Right lobe of liver (tissue), 6 donors: ENCODE data around the gene LHFPL6. TPM values are rescaled to one million over a fixed set of nuclear protein-coding genes. Genes with fewer than 3 reads are reported as not detected.

Source experiments
- ATAC-seq, 4 donors: fragments of 200-7000 bp; cut with Tn5 transposase; one replicate each; pipeline ENCODE4 v1.9.1; 2020; ENCODE audit warnings: mild to moderate bottlenecking in 4 of 4, moderate library complexity in 4 of 4
- DNase-seq, 3 donors: peaks; one replicate each; pipeline ENCODE4 v3.0.0-alpha.2; 2020
- H3K27ac ChIP-seq, 3 donors: fragments of 200-600 bp; one replicate each; pipeline ENCODE4 v1.8.0; 2022
- H3K27me3 ChIP-seq, 2 donors: fragments of 200-600 bp; one replicate each; pipeline ENCODE4 v1.8.0; 2022
- H3K36me3 ChIP-seq, 4 donors: fragments of 200-600 bp; sonication (generic) in 1 of 4; one replicate each; pipeline versions ENCODE4 v1.5.1 to v1.8.0; 2017 to 2022; ENCODE audit warnings: control low read depth in 1 of 4
- H3K4me1 ChIP-seq, 4 donors: fragments of 200-600 bp; sonication (generic) in 1 of 4; one replicate each; pipeline versions ENCODE4 v1.5.1 to v1.8.0; 2017 to 2022; ENCODE audit warnings: control low read depth in 1 of 4
- H3K4me3 ChIP-seq, 3 donors: fragments of 200-600 bp; one replicate each; pipeline ENCODE4 v1.8.0; 2022
- H3K9me3 ChIP-seq, 4 donors: fragments of 200-600 bp; sonication (generic) in 1 of 4; one replicate each; pipeline versions ENCODE4 v1.5.1 to v1.8.0; 2017 to 2022; ENCODE audit warnings: control low read depth in 1 of 4
- POLR2A ChIP-seq: fragments of 450-650 bp; IDR thresholded peaks from one replicate; pipeline ENCODE4 v1.6.1; 2017; ENCODE audit warnings: antibody characterized with exemption, mild to moderate bottlenecking
- WGBS: methylation state at CpG from one replicate; pipeline ENCODE4 v1.1.6; 2018; ENCODE audit warnings: low coverage, low lambda C conversion rate; ENCODE audit not compliant: insufficient coverage; ENCODE audit errors: missing lambda C conversion rate; 5-methylcytosine and 5-hydroxymethylcytosine counted together
- intact Hi-C, 2 donors: fragments of 100-400 bp; cut with DNase I; formaldehyde crosslinking; loops; one replicate each; pipeline versions ENCODE4 v1.11.2 to v1.14.1; 2022
- total RNA-seq, 6 experiments: library from RNA; depleted of rRNA in 2 of 6; stranded (reverse); fragments of >200 nt in 2 of 6; fragmentation: NEBNext Ultra II Directional in 3 of 6; extraction: Animal tissue kit (Norgen Biotek cat#: 25700) in 3 of 6; gene quantifications; one replicate each; pipeline versions ENCODE4 v1.1.0 to v1.2.4, GENCODE V29; 2016 to 2023
- TF ChIP-seq, protein P1 (sequence below), 4 donors: fragments of 200-600 bp in 3 of 4; fragments of 450-650 bp in 1 of 4; IDR thresholded peaks; one replicate each; pipeline versions ENCODE4 v1.5.1 to v1.8.0; 2016 to 2022; ENCODE audit warnings: antibody characterized with exemption in 4 of 4, mild to moderate bottlenecking in 2 of 4
- donor health status: DM: no; HTN: yes; CAD: no.
- donor health status: DM: no; HTN: no; CAD: no.
- donor health status: DM: no; HTN: no; CAD: no.
- donor health status: DM: no; HTN: yes; CAD: no.
- donor health status: DM: no; HTN: yes; CAD: no.

The LHFPL6 gene
- total RNA-seq, 6 experiments from 2014 or later = 3.0 to 8.4 (median 4.6) TPM

DNA sequence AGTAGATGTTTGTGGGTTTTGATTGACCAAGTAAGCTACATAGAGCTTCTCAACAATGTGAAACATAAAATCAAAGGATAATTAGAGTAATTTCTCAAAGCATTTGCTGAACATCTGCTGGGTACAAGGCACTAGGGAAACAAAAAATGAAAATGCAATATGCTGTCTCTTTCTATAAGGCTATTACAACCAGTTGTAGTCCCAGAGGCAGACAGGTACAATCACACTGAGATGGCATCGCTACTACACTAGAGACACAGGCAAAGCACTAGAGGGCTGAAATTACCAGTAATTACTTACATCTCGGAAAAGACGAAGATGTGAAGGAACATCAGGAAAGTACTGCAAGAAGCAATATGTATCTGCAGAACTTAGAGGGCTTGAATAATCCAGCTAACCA, 133.3 kb downstream of the LHFPL6 start:
- no peak for ATAC-seq
- intact Hi-C loops = no loop called here
- H3K4me3 ChIP-seq = no peak overlapping the region

GRCh38 chr13:39468306-39468705, 134.7 kb downstream of the LHFPL6 start:
- intact Hi-C loops = no loop called here
- Histone ChIP-seq H3K27ac (no peak overlapping the region), H3K27me3 (no peaks in the 10 kb centered on the region), H3K36me3 (no peaks in the 10 kb centered on the region), H3K9me3 (no peaks in the 10 kb centered on the region), H3K4me3 (no peak overlapping the region), H3K4me1 (no peaks in the 10 kb centered on the region)
- DNase-seq (no peak), ATAC-seq (no peak)
- no peak for TF ChIP-seq POLR2A
- TF ChIP-seq, protein P1, sequence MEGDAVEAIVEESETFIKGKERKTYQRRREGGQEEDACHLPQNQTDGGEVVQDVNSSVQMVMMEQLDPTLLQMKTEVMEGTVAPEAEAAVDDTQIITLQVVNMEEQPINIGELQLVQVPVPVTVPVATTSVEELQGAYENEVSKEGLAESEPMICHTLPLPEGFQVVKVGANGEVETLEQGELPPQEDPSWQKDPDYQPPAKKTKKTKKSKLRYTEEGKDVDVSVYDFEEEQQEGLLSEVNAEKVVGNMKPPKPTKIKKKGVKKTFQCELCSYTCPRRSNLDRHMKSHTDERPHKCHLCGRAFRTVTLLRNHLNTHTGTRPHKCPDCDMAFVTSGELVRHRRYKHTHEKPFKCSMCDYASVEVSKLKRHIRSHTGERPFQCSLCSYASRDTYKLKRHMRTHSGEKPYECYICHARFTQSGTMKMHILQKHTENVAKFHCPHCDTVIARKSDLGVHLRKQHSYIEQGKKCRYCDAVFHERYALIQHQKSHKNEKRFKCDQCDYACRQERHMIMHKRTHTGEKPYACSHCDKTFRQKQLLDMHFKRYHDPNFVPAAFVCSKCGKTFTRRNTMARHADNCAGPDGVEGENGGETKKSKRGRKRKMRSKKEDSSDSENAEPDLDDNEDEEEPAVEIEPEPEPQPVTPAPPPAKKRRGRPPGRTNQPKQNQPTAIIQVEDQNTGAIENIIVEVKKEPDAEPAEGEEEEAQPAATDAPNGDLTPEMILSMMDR (IDR thresholded peaks at IDR 0.05) = no peak

More for the DNA sequence above, 133.3 kb downstream of the LHFPL6 start:
- no peak for DNase-seq
- no peak for TF ChIP-seq POLR2A
- TF ChIP-seq, protein P1 (IDR thresholded peaks at IDR 0.05) = no peak
- Histone ChIP-seq H3K27me3 (no peaks in the 10 kb centered on the region), H3K9me3 (no peaks in the 10 kb centered on the region), H3K36me3 (no peaks in the 10 kb centered on the region), H3K27ac (no peak overlapping the region), H3K4me1 (no peaks in the 10 kb centered on the region)
- WGBS = 55% methylated on average over 3 of the region's 3 CpGs

- Histone ChIP-seq H3K4me1 (no peaks in the 10 kb centered on the region), H3K4me3 (no peak overlapping the region), H3K36me3 (no peaks in the 10 kb centered on the region), H3K27ac (no peak overlapping the region), H3K9me3 (no peaks in the 10 kb centered on the region), H3K27me3 (no peaks in the 10 kb centered on the region)
- TF ChIP-seq, protein P1 (IDR thresholded peaks at IDR 0.05) = no peak
- TF ChIP-seq POLR2A = no peak
- no peak for ATAC-seq
- 100% methylated on average over 1 of the region's 1 CpG for WGBS
- intact Hi-C loops = no loop called here
- no peak for DNase-seq
These were observed 139.4 kb downstream of the LHFPL6 start for GRCh38 chr13:39463611-39464010.

DNA sequence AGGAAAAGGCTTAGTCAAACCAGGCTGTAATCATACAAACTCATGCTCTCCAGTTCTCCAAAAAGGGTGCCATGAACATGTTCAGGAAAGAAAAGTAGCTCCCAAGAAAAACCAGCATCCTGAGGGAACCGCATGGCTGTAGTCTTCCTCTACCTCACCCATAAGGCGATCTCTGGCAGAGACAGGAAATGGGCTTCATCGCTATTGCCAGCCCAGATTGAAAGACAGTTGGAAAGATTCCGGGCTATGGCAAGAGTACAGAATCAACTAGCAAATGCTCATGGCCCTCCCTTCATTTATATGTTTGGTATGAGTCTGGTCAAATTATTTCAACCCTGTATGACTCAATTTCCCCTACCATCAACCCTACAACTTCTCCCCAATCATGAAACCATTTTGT, 140.1 kb downstream of the LHFPL6 start:
- no peaks in the 10 kb centered on the region for H3K27me3 ChIP-seq
- intact Hi-C loops = no loop called here
- H3K9me3 ChIP-seq = no peaks in the 10 kb centered on the region
- no peak overlapping the region for H3K27ac ChIP-seq
- no peaks in the 10 kb centered on the region for H3K4me1 ChIP-seq
- no peak for DNase-seq
- 72% methylated on average over 3 of the region's 4 CpGs for WGBS
- TF ChIP-seq, protein P1 (IDR thresholded peaks at IDR 0.05) = no peak
- TF ChIP-seq POLR2A = no peak
- ATAC-seq = no peak
- no peak overlapping the region for H3K4me3 ChIP-seq
- no peaks in the 10 kb centered on the region for H3K36me3 ChIP-seq

- no peaks in the 10 kb centered on the region for H3K27me3 ChIP-seq
- H3K4me1 ChIP-seq = no peaks in the 10 kb centered on the region
- H3K36me3 ChIP-seq = no peaks in the 10 kb centered on the region
- WGBS = 29% methylated on average over 2 of the region's 2 CpGs
- H3K4me3 ChIP-seq = no peak overlapping the region
- TF ChIP-seq, protein P1 (IDR thresholded peaks at IDR 0.05) = no peak
- TF ChIP-seq POLR2A = no peak
- intact Hi-C loops = no loop called here
- no peaks in the 10 kb centered on the region for H3K9me3 ChIP-seq
- ATAC-seq = no peak
- H3K27ac ChIP-seq = no peak overlapping the region
- no peak for DNase-seq
These were observed 140.6 kb downstream of the LHFPL6 start for GRCh38 chr13:39462428-39462827.
